GM21528 (cell line): ENCODE data around the gene IMPDH2.
"Not testable (repeated sequence)": the region's sequence is repeated elsewhere in the genome, so short reads cannot be mapped to it uniquely, and the experiment has no call there.

Source experiments
- ATAC-seq: cut with Tn5 transposase; IDR thresholded peaks from one replicate; pipeline ENCODE4 v1.9.1; 2021; ENCODE audit warnings: mild to moderate bottlenecking, moderate library complexity; ENCODE audit not compliant: unreplicated experiment, low FRiP score

The IMPDH2 gene

GRCh38 chr3:49021813-49022687, 7.1 kb downstream of the IMPDH2 start, which contains the start of gene NDUFAF3:
NDUFAF3 (plus strand) TSS chr3:49022121; CDS start chr3:49022145, 24 bp downstream.
- ATAC-seq = peak; percentile 61

DNA sequence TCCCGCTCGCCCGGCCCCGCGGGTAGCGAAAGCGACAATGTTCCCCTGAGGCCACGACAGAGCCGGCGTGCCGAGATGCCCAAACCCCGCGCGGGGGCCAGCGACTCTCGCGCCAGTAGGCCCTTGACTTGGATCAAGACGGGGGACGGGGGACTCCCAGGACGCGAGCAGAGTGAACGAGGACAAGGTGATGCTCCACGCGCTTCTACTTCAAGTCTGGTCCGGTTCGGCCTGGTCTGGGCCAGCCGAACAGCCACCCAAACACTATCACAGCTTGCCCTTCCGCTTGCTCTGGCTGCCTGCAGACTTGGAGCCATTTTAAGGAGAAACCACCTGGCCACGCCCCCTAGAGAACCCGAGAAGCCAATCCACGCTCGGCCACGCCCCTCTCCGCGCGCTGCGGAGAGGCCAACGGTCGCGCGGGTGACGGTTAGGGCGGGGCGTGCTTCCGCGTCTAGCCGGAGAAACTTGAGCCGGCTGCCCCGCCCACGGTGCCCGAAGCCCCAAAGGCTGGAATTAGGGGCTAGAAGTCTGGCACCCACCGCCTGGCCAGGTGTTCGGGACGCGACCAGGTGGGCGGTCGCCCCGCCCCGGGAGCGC, 7.9 kb downstream of the IMPDH2 start:
- ATAC-seq = peak; percentile 52

GRCh38 chr3:49020330-49021212, 8.6 kb downstream of the IMPDH2 start:
- no peak for ATAC-seq

- no peak for ATAC-seq
These were observed 9.3 kb downstream of the IMPDH2 start for GRCh38 chr3:49019941-49020329.

- no peak for ATAC-seq
These were observed 10.5 kb downstream of the IMPDH2 start for GRCh38 chr3:49018707-49019006.

DNA sequence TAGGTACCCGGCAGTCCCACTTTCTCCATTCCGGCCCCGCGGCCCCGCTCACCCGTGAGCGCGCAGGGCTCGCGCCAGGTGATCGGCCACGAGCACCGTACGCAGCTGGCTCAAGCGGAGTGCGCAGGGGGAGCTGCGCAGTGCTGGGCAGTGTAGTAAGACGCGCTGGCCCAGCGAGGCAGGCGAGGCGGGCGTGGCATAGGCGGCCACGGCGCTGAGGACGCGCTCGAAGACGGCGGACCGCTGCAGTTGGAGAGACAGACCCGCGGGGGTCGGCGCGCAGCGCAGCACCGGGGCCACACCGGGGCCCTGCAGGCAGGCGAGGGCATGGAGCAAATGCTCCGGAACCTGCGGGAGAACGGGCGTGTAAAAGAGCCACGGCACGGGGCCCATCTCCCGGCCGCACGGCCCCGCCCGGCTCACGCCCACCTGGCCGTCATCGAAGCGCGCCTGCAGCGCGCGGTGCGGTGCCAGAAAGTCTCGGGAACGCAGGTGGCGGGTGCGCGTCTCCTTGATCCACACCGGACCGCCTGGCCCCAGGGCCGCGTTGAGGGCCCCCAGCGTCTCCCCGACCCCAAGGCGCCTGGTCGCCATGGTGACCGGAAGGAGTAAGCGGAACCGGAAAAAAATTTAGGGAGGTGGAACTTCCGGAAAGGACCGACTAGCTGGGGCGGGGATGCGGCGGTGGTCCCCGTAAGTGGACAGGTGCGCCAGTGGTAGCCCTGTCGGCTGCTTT, 11.1 kb downstream of the IMPDH2 start, which contains the start of gene DALRD3:
DALRD3 (minus strand) TSS at position 610 of the 736 bp plus-strand sequence; CDS start at position 594, 16 bp downstream.
- no peak for ATAC-seq

GRCh38 chr3:49017229-49017970, 11.8 kb downstream of the IMPDH2 start:
- no peak for ATAC-seq

DNA sequence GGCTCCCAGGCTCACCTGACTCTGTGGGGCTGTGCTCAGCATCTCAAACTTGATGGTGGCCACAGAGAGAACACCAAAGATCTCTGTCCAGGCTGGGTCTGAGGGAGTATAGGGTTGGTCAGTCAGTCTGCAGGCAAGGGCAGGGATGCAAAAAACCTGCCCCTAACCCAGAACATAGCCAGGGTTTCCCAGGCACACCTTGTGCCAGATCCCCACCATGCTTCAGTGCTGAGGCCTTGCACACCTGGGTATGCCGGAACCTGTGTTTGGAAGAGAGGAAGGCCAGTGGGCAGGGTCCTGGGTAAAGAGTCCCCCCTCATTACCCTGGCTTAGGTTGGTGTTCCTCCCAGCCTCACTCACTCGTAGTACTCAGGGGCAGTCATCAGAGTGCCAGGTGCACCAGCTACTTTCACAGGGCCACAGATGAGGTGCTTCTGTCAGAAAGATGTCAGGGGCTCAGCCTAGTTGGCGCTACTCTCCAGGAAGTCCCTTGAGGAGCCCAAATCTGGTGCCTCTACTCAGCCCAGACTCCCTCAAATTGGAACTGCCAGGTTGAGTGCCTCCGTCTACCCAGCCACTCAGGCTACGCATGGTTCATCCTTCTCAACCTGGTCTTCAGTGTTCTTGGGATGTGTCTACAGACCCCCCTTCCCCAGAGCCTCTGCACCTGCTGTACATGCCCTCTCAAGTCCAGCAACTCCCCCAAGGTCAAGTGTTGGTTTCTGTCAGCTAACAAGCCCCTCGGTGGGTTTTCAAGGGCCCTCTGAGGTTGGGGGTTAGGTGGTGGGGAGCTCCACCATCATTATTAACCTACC, 12.6 kb downstream of the IMPDH2 start:
- ATAC-seq = no peak

DNA sequence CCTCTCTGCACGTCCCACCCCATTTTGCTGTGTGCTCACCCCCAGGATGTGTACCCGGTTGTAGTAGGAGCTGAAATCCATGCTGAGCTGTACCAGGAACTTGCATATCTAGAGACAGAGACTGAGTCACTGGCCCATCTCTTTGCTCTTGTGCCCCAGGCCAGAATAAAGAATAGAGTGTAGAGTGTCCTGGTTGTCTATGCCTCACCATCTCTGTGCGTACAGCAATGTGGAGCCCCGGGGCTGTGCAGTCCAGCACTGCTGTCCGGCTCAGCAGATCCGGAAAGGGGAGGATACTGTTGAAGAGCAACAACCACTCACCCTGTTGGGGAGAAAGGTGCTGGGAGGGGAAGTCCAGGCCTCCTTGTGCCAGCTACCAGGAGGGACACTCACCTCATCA, 13.4 kb downstream of the IMPDH2 start:
- ATAC-seq = no peak

DNA sequence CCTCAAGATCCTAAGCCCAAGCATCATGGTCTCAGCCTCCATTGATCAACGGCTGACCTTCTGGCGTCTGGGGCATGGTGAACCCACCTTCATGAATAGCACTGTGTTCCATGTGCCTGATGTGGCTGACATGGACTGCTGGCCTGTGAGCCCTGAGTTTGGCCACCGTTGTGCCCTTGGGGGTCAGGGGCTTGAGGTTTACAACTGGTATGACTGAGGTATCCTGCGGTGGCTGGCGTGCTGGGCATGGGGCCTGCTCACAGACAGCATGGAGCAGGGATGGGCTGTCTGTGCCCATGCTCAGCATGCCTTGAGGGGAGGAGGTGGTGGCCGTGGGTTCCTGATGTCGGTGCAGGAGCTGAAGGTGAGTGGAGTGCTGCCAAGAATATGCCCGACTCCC, 14.1 kb downstream of the IMPDH2 start:
- ATAC-seq = no peak

GRCh38 chr3:49013738-49014660, 15.2 kb downstream of the IMPDH2 start:
- ATAC-seq = no peak

DNA sequence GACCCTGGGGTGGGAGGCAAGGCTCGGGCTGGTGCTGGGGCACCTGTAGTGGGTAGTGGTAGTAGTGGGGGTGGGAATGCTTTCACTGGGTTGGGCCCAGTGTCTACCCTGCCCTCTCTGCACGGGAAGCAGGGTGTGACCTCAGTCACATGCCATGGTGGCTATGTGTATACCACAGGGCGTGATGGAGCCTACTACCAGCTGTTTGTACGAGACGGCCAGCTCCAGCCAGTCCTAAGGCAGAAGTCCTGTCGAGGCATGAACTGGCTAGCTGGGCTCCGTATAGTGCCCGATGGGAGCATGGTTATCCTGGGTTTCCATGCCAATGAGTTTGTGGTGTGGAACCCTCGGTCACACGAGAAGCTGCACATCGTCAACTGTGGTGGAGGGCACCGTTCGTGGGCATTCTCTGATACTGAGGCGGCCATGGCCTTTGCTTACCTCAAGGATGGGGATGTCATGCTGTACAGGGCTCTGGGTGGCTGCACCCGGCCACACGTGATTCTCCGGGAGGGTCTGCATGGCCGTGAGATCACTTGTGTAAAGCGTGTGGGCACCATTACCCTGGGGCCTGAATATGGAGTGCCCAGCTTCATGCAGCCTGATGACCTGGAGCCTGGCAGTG, 16.0 kb downstream of the IMPDH2 start:
- no peak for ATAC-seq

- ATAC-seq = no peak
These were observed 16.7 kb downstream of the IMPDH2 start for GRCh38 chr3:49012441-49013017.

GRCh38 chr3:49009396-49009795, 19.8 kb downstream of the IMPDH2 start:
- no peak for ATAC-seq

DNA sequence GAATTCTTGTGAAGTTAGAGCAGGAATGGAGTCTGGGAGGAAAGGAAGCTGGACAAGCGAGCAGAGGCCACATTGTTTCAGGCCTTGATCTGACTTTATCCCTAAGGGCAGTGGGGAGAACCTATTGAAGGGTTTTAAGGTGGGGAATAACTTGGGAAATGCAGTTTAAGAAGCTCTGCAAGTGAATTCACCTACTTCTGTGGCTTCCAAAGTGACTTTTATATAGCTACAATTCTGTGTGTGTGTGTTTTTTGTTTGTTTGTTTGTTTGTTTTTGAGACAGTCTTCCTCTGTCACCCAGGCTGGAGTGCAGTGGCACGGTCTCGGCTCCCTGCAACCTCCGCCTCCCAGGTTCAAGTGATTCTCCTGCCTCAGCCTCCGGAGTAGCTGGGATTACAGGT, 20.6 kb downstream of the IMPDH2 start:
- ATAC-seq = not testable (repeated sequence)

GRCh38 chr3:49007771-49008528, 21.2 kb downstream of the IMPDH2 start:
- peak; percentile 42 for ATAC-seq
